Mucosa of descending colon (tissue), 3 donors: Measurements from ENCODE around the gene PIGV. TPM values are rescaled to one million over a fixed set of nuclear protein-coding genes. Genes with fewer than 3 reads are reported as not detected.

Experiments
- ATAC-seq: fragments of 200-7000 bp; cut with Tn5 transposase; one replicate; pipeline ENCODE4 v1.9.1; 2020; ENCODE audit warnings: mild to moderate bottlenecking, moderate library complexity
- DNase-seq, 3 donors: peaks; one replicate each; pipeline ENCODE4 v3.0.0-alpha.2; 2020
- H3K36me3 ChIP-seq: fragments of 200-600 bp; one replicate; pipeline ENCODE4 v1.8.0; 2021; ENCODE audit warnings: low read depth, mild to moderate bottlenecking
- H3K4me1 ChIP-seq: fragments of 200-600 bp; one replicate; pipeline ENCODE4 v1.8.0; 2021; ENCODE audit warnings: low read depth, mild to moderate bottlenecking
- H3K4me3 ChIP-seq: fragments of 200-600 bp; one replicate; pipeline ENCODE4 v1.8.0; 2021; ENCODE audit warnings: mild to moderate bottlenecking
- H3K9me3 ChIP-seq: fragments of 200-600 bp; one replicate; pipeline ENCODE4 v1.8.0; 2021; ENCODE audit warnings: mild to moderate bottlenecking
- CTCF ChIP-seq: fragments of 200-600 bp; IDR thresholded peaks from one replicate; pipeline ENCODE4 v1.8.0; 2022; ENCODE audit warnings: antibody characterized with exemption, mild to moderate bottlenecking
- intact Hi-C, 2 donors: fragments of 100-400 bp; cut with DNase I in 1 of 2; cut with micrococcal nuclease in 1 of 2; formaldehyde crosslinking; loops; one replicate each; pipeline versions ENCODE4 v1.11.0 to v1.11.1; 2022; cut with DNase I, micrococcal nuclease
- total RNA-seq, 3 donors: library from RNA; stranded (reverse); fragmentation: NEBNext Ultra II Directional in 2 of 3; extraction: Animal tissue kit (Norgen Biotek cat#: 25700) in 2 of 3; gene quantifications; one replicate each; pipeline versions ENCODE4 v1.2.1 to v1.2.4, GENCODE V29; 2021 to 2023
- donor health status: DM: no; HTN: no; CAD: no; lungs with moderate emphysema.
- donor health status: DM: no; HTN: no; CAD: no.
- donor health status: DM: no; HTN: yes; CAD: no.

PIGV gene
- total RNA-seq, 3 donors from 2014 or later = 16.5 to 22.3 (median 17.5) TPM

GRCh38 chr1:26788836-26789611 is 1.3 kb downstream of the PIGV start:
- Histone ChIP-seq H3K36me3 (no peaks in the 10 kb centered on the region), H3K4me3 (peak overlapping the region; percentile 64), H3K9me3 (no peaks in the 10 kb centered on the region), H3K4me1 (peaks cover 36% of the 10 kb centered on the region)
- peak; percentile 88 for TF ChIP-seq CTCF
- DNase-seq (peak; percentile 83 to 90 (median 86)), ATAC-seq (peak; percentile 72)
- intact Hi-C loops = loop anchor here (5.0 to 10.0 kb wide), 3 partner anchors 94 to 187 kb away; partner anchors contain the start of gene ARID1A (in 1 of the 2)

GRCh38 chr1:26789612-26789865 is 1.8 kb downstream of the PIGV start:
- no peak for TF ChIP-seq CTCF
- no peak for DNase-seq
- Histone ChIP-seq H3K9me3 (no peaks in the 10 kb centered on the region), H3K4me1 (peaks cover 31% of the 10 kb centered on the region), H3K4me3 (no peak overlapping the region), H3K36me3 (no peaks in the 10 kb centered on the region)
- intact Hi-C loops = loop anchor here (5.0 to 10.0 kb wide), 3 partner anchors 95 to 187 kb away; partner anchors contain the start of gene ARID1A (in 1 of the 2)
- no peak for ATAC-seq

- no peak for DNase-seq
- intact Hi-C loops = loop anchor here (5.0 to 10.0 kb wide), 4 partner anchors 95 to 188 kb away; partner anchors contain the start of gene ARID1A (in 1 of the 2)
- no peaks in the 10 kb centered on the region for H3K36me3 ChIP-seq
- H3K9me3 ChIP-seq = no peaks in the 10 kb centered on the region
- H3K4me1 ChIP-seq = peaks cover 27% of the 10 kb centered on the region
- ATAC-seq = no peak
- TF ChIP-seq CTCF = no peak
- no peak overlapping the region for H3K4me3 ChIP-seq
These were observed 2.2 kb downstream of the PIGV start for GRCh38 chr1:26789931-26790330.

GRCh38 chr1:26790551-26790953 is 2.8 kb downstream of the PIGV start:
- Histone ChIP-seq H3K4me1 (peaks cover 21% of the 10 kb centered on the region), H3K4me3 (no peak overlapping the region), H3K9me3 (no peaks in the 10 kb centered on the region), H3K36me3 (no peaks in the 10 kb centered on the region)
- intact Hi-C loops = loop anchor here (5.0 kb wide), 2 partner anchors 178 to 188 kb away; no protein-coding TSS in a partner anchor
- no peak for TF ChIP-seq CTCF
- DNase-seq (no peak), ATAC-seq (no peak)

GRCh38 chr1:26791148-26791547 is 3.4 kb downstream of the PIGV start:
- intact Hi-C loops = loop anchor here (5.0 kb wide), 2 partner anchors 179 to 189 kb away; no protein-coding TSS in a partner anchor
- H3K9me3 ChIP-seq = no peaks in the 10 kb centered on the region
- no peak for DNase-seq
- no peak overlapping the region for H3K4me3 ChIP-seq
- no peak for ATAC-seq
- no peaks in the 10 kb centered on the region for H3K36me3 ChIP-seq
- peaks cover 15% of the 10 kb centered on the region for H3K4me1 ChIP-seq
- TF ChIP-seq CTCF = no peak
